HCEC 1CT (cell line): ENCODE measurements around the gene CIB1.

Source experiments
- DNase-seq: peaks from one replicate; pipeline ENCODE4 v3.0.0-alpha.2; 2017

CIB1 gene

GRCh38 chr15:90239371-90239770 lies 5.6 kb upstream of the CIB1 start:
- no peak for DNase-seq

GRCh38 chr15:90234096-90234988 lies 601 bp upstream of the CIB1 start, which contains the start of gene GDPGP1:
Gene GDPGP1 (plus strand): TSS chr15:90234209. CDS start chr15:90240909, 6,700 bp downstream.
- DNase-seq, result no peak

- DNase-seq, result no peak
Observed at GRCh38 chr15:90232941-90233386, 777 bp downstream of the CIB1 start.

GRCh38 chr15:90232196-90232595 lies 1.5 kb downstream of the CIB1 start:
- DNase-seq, result no peak

- DNase-seq, result no peak
Observed at GRCh38 chr15:90231028-90232017, 2.4 kb downstream of the CIB1 start.

GRCh38 chr15:90230610-90231009 lies 3.1 kb downstream of the CIB1 start:
- DNase-seq, result no peak

- DNase-seq, result no peak
Observed at GRCh38 chr15:90230071-90230494, 3.7 kb downstream of the CIB1 start.

GRCh38 chr15:90228960-90229359 lies 4.8 kb downstream of the CIB1 start:
- no peak for DNase-seq

GRCh38 chr15:90227816-90228772 lies 5.6 kb downstream of the CIB1 start:
- DNase-seq, result no peak

GRCh38 chr15:90227336-90227735 lies 6.4 kb downstream of the CIB1 start:
- no peak for DNase-seq

GRCh38 chr15:90225504-90226234 lies 8.1 kb downstream of the CIB1 start:
- no peak for DNase-seq

GRCh38 chr15:90225047-90225446 lies 8.7 kb downstream of the CIB1 start:
- no peak for DNase-seq

- DNase-seq, result no peak
Observed at GRCh38 chr15:90223441-90224165, 10.1 kb downstream of the CIB1 start.

- no peak for DNase-seq
Observed at GRCh38 chr15:90222547-90222946, 11.2 kb downstream of the CIB1 start.

- DNase-seq, result peak; percentile 76
Observed at GRCh38 chr15:90221246-90221900, 12.4 kb downstream of the CIB1 start.

- DNase-seq, result no peak
Observed at GRCh38 chr15:90219421-90220141, 14.2 kb downstream of the CIB1 start.

- no peak for DNase-seq
Observed at GRCh38 chr15:90217671-90218394, 15.9 kb downstream of the CIB1 start.

GRCh38 chr15:90214553-90215196 lies 19.1 kb downstream of the CIB1 start:
- DNase-seq, result peak; percentile 29
